Nucleus accumbens (tissue), 56 donors: ENCODE data around the gene TEC.

ENCODE experiments used
- DNase-seq, 56 donors: peaks; one replicate each; lab custom pipeline; 2025; lab: John Stamatoyannopoulos, UW

Gene TEC

GRCh38 chr4:48270523-48270897 is 872 bp upstream of the TEC start:
- DNase-seq = no peak

GRCh38 chr4:48269861-48270522 is 354 bp upstream of the TEC start:
- peak in 46 of 56 donors; percentile 3 to 74 (median 24) for DNase-seq

- no peak for DNase-seq
Measured at GRCh38 chr4:48267574-48267973, 2.1 kb downstream of the TEC start.

DNA sequence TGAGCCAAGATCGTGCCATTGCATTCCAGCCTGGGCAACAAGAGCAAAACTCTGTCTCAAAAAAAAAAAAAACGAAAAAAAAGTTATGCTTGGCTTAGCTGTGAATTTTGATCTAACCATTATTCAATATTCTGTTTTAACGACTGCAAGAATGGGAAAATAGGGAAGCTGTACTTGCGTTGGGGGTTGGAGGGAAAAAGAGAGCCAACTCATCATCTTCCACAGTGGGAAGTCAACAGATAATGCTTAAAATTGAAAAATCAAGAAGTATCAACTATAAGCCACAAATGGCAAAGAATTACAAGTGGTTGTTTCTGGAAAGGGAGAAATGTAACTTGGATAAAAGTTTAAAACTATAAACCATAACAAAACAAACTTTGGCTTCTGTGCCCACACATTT is 2.9 kb downstream of the TEC start:
- DNase-seq = no peak

DNA sequence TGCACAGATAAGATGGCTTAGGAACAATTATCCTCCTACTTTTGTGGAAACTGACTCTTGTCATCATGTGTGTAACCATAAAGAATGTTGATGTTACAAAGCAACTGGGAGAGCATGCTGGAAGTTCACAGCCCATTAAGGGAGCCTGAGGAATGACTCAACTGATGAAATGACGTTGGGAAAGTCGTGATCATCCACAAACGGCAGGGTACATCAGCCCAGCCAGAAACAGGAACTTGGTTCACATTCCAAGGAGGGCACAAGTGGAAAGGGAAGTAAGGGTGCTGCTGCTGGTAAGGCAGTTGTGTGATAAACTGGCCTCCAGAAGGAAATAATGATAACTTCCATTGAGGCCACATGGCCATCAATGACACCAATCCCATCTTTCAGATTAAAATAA is 6.7 kb downstream of the TEC start:
- no peak for DNase-seq

DNA sequence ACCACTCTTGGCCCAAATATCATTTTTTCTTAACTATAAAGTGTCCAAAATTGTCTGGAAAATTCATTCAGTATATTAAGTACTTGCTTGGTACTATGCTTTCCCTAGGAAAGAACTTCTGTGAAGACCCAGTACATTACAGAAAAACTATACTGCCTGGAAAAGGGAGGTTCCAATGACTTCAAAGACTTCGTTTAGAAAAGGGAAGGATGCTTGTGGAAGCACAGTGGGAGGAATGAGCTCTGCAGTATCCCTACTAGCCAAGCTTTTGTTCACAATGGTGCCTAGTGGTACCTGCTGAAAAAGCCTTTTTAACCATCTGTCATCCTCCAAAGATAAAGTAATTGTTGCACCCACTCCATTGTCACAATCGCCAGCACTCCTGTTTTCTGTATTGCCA is 7.2 kb downstream of the TEC start:
- no peak for DNase-seq

- DNase-seq = no peak
Measured at GRCh38 chr4:48261281-48261680, 8.4 kb downstream of the TEC start.

DNA sequence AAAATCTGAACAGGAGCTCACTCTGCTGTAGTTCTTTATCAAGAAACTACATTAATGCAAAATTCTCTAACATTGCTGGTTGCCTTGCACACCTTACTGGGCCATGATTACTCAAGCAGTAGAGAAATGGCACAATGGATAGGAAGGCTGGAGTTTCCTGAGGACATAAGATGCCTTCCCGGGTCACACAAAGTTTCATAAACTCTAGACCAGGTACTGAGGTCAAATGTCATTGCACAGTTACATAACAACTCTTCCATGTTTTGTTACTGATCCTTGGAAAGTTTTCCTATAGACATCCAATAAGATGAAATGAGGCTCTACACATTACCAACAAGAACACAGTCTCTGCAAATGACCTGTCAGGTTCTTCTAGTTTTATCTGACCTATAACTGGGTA is 9.9 kb downstream of the TEC start:
- DNase-seq = no peak

- DNase-seq = no peak
Measured at GRCh38 chr4:48258845-48259397, 10.7 kb downstream of the TEC start.

DNA sequence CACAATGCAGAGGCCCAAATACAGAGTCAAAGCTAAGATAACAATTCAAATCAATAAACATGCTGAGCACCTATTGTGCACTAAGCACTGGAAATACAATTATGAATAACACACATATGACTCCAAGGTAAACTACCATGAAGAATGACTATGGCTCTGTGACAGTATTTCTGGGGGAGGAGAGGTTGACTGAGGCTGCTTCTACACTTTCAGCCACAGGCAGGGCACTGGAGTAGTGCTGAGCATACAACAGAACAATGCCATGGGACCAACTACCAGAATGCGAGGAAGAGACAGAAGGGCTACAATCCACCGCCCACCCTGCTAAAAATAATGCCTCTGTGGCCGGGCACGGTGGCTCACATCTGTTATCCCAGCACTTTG is 13.7 kb downstream of the TEC start:
- DNase-seq = no peak

DNA sequence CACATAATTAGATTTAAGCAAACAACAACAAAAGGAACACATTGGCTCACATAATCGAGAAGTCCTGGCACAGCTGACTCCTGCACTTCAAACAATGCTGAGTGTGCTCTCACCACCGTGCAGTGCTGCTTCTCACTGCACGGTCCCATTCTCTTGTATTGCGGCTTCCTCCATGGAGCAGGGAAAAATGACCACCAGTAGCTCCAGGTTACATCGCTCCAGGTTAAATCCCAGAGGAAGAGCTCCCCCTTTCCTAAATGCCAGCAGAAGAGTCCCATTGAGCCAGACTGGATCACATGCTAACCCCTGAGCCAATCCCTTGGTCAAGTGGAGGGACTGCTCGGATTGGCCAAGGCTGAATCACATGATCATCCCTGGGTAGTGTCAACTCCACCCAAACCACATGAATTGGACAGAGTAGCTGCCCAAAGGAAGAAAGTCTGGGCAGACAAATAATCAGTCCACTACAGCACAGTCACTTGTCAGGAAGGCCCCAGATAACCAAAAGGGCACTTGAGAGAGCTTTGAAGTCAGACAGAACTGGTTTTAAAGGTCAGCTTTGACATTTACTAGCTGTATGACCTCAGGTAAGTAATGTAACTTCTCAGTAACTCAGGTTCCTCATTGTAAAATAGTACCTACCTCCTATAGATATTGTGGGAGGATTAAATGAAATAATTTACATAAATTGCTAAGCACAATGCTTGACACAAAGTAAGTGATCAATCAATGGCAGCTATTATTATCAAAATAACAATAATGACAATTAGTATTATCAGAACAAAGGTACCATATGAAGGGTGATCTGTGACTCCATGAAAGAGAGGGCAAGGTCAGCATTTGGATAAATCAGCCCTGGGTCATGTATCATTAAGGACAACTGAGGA is 14.3 kb downstream of the TEC start:
- DNase-seq = no peak

DNA sequence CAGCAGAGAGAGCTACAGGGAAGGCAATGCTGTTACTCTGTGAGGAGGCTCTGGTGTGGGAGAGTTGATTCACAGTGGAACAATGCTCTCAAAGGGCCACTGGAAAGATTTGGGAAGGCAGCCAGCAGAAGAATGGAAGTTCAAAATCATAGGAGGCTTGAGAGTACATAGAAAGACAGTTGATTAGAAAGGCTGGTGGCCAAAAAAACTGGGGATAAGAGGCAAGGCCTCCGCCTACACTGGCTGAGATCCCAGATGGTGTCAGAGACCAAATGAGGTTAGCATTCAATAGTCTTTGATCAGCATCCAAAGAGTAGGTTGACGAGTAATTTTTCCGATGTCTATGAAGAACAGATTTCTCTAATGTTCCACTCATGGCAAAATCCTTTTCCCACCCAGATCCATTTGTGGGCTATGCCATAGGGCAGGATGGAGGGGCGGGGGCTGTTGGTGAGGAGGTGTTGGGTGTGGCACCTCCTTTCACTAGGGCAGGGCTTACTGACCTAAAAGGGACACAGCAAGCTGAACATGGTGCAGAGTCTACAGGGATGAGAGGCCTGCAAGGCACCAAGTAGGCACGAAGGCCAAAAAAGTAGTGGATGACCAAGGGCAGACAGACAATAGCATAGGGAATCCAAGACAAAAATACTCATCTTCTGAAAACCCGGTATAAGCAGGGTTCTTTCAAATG is 15.1 kb downstream of the TEC start:
- DNase-seq = peak in 1 of 56 donors; percentile 10

DNA sequence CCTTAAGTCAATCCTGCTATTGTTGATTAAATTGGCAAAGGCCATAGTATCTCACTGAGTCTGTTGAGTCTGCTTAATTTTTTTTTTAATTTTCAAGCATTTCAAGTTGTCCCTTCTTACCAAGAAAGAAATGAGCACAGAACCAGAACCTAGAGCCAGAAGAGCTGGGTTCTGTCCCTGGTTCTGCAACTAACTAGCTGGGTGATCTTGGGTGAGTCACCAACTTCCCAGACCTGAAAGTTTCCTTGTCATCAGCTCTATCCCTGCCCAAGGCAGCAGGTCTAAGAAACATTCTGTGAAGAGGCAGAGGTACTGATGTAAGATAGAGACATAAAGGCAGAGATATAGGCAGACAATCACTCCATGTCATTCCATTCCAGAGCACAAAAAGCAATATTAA is 17.3 kb downstream of the TEC start:
- no peak for DNase-seq

DNA sequence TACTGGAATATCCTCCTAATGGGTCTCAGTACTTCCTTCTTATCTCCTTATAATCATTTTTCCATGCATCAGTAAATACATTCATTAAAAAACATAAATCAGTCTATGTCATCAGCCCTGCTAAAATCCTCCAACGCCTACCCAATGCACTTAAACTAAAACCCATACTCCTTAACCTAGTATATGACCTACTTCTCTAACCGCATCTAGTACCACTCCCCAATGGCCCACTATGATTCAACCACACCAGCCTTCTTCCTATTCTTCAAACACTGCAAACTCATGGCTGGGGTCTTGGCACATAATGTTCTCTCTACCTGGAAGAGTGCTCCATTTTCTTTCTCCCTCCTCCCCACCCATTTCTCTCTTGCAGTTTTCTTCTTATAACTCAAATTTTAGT is 18.7 kb downstream of the TEC start:
- no peak for DNase-seq

GRCh38 chr4:48250343-48250742 is 19.3 kb downstream of the TEC start:
- DNase-seq = no peak

DNA sequence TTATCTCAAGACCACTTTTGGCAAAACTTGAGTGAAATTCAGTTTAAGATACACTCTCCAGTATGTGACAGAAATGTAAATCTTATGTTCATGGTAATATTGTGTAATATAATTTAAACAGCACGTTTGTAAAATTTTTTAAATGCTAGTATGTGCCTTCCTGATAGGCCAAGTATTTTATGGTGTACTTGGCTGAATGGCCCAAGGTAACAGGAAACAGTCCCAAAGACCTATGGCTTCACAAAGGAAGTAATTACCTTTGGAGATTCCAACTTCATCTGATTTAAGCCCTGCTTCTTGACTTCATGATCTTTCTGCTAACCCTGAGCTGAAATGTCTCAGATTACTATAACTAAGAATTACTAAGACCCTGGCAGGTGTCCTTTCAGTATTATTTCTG is 20.3 kb downstream of the TEC start:
- no peak for DNase-seq

- DNase-seq = no peak
Measured at GRCh38 chr4:48248559-48248953, 21.1 kb downstream of the TEC start.

GRCh38 chr4:48247878-48248558 is 21.6 kb downstream of the TEC start:
- no peak for DNase-seq

- no peak for DNase-seq
Measured at GRCh38 chr4:48247142-48247877, 22.3 kb downstream of the TEC start.

DNA sequence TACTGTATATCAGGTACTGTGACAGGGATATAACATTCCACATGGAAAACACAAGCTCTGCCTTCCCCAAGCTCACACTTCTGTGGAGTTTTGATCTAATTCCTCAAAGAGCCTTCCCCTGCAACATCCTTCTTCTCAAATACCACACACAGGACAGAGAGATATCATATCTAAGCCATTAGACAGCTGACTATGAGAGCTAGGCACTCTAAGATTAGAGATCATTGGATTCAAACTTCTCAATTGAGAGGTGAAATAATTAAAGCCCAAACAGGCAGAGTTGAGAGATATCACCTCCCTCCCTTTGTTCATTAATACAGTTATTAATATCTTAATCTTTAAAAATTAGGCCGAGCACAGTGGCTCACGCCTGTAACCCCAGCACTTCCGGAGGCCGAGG is 25.0 kb downstream of the TEC start:
- no peak for DNase-seq
